GM23248 (cell line): Measurements from ENCODE around the gene TMBIM1.

Source experiments
- EZH2 ChIP-seq: fragments of 200-600 bp; sonication (generic); IDR thresholded peaks from 2 replicates; pipeline ENCODE4 v1.6.1; 2018; ENCODE audit warnings: antibody characterized with exemption, mild to moderate bottlenecking; ENCODE audit not compliant: insufficient read depth, poor library complexity, severe bottlenecking
- EZH2phosphoT487 ChIP-seq: fragments of 200-600 bp; sonication (generic); IDR thresholded peaks from 2 replicates; pipeline ENCODE4 v1.6.1; 2018; ENCODE audit warnings: antibody characterized with exemption, moderate library complexity, mild to moderate bottlenecking, low read depth; ENCODE audit not compliant: insufficient read depth

- TF ChIP-seq EZH2 (no peak), EZH2phosphoT487 (no peak)
These were observed 48.4 kb upstream of the TMBIM1 start for GRCh38 chr2:218340656-218341055.
